ENCODE measurements around the gene PLA2G2F. TPM values are rescaled to one million over a fixed set of nuclear protein-coding genes. Genes with fewer than 3 reads are reported as not detected.

The PLA2G2F gene
- total and polyA plus RNA-seq, 2 donors (not counting 3 experiments of a cell fraction or from before 2014, with no cell fraction given): not detected

DNA sequence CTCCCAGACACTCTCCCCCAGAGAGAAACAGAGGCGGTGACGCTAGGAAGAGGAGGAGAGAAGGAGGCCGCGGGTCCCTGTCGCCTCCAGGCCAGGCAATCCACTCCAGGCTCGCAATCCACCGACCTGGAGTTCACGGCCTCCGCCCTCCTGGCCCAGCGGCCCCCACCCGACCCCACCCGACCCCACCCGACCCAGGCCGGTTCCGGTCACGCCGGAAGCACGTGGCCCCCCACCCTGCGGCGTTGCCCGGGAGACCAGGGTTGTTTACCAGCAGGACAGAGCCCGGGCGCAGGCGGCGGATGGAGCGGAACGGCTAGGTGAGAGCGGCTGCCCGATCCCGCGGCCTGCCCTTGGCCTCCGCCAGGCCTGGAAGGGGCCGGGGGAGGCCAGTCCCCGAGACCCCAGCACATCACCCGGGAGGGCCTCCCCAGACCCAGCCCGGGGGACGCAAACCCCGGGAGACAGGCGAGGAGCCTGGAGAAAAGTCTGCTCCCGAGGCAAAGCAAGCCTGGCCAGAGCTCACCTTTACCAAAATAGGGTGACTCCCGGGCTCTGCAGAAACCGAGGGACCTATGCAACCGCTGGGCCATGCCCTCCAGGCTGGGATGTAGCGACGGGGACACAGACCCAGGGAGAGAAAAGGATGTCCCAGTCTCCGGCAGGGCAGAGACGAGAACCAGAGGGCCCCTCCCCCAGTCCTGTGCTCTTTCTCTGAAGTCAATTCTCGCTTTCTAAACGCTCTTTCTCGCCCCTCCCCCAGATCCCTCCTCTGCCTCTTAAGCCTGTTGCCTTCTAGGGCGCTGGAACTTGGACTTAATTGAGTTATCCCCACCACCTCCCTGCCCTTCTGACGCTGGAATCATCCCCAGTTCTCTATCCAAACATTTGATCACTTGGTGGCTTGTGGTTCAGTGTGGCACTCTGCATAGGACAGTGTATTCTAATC, 47.0 kb downstream of the PLA2G2F start, which contains the start of the genes PLA2G2C and UBXN10:
PLA2G2C (minus strand) TSS at position 685 of the 949 bp plus-strand sequence. CDS start 9,155 bp downstream, outside the sequence.
UBXN10 (plus strand) TSS at position 263 of the 949 bp plus-strand sequence. CDS start 4,466 bp downstream, outside the sequence.
- Histone ChIP-seq H3K79me2 (ENCODE audit: control insufficient read depth, insufficient read depth, low read length) (no peaks in the 10 kb centered on the region), H3K36me3 (ENCODE audit: control insufficient read depth in 2 of 2, extremely low read depth in 1 of 2, insufficient read depth in 2 of 2, low read length in 2 of 2) (no peaks in the 10 kb centered on the region), H3K4me2 (ENCODE audit: insufficient read depth, low read length) (no peak within 1 kb of the TSS), H3K9ac (replicated peaks; ENCODE audit: extremely low read depth, insufficient read depth, low read length) (no peak within 1 kb of the TSS), H3K27me3 (ENCODE audit: control insufficient read depth in 2 of 2, insufficient read depth in 2 of 2, low read length in 2 of 2) (peaks cover 14 to 22% of the 10 kb centered on the region in 2 experiments), H4K20me1 (replicated peaks; ENCODE audit: control insufficient read depth, extremely low read depth, insufficient read depth, low read length) (no peaks in the 10 kb centered on the region), H3K4me3 (replicated peaks in 1 of 3; ENCODE audit: insufficient read depth in 1 of 3, low read depth in 1 of 3, low read length in 3 of 3) (no peak within 1 kb of the TSS), H3K9me3 (replicated peaks; ENCODE audit: control insufficient read depth, insufficient read depth, low read length) (no peaks in the 10 kb centered on the region), H3K27ac (ENCODE audit: insufficient read depth, low read depth, low read length) (no peak within 1 kb of the TSS), H2AFZ (ENCODE audit: low read depth, low read length) (no peak within 1 kb of the TSS), H3K4me1 (ENCODE audit: control insufficient read depth, extremely low read depth, insufficient read depth, low read length) (peaks cover 4% of the 10 kb centered on the region), H3K9me1 (replicated peaks; ENCODE audit: control insufficient read depth, extremely low read depth, insufficient read depth, low read length) (no peaks in the 10 kb centered on the region)
- no TSS peak for BruUV-seq (replicated peaks)
- ChIA-PET CTCF (interaction anchor here (1.2 to 2.0 kb wide), 2 partner anchors 10 to 265 kb away, joined by 3 to 7 read pairs; no protein-coding TSS in a partner anchor), POLR2A (no interaction called here)
- intact Hi-C loops (cut with micrococcal nuclease) (no loop called here), dilution Hi-C loops (cut with MboI; ENCODE audit: extremely low pct_ligation_motif_present, low sequenced_read_pairs) (no loop called here)
- no peak for FAIRE-seq
- no peak for DNase-seq (ENCODE audit: low read depth, low spot score)
- TF ChIP-seq GATA2 (IDR thresholded peaks at IDR 0.05; ENCODE audit: insufficient read depth, insufficient read length, low read depth, low read length) (no peak), JUN (IDR thresholded peaks at IDR 0.05; ENCODE audit: borderline replicate concordance, insufficient read depth, insufficient read length, low read depth) (no peak), CTCF (IDR thresholded peaks at IDR 0.05; ENCODE audit: extremely low read depth in 1 of 2, insufficient read depth in 1 of 2, low read depth in 1 of 2, low read length in 2 of 2) (no peak), POLR2AphosphoS5 (IDR thresholded peaks at IDR 0.05; ENCODE audit: insufficient read depth, low read depth, low read length) (no peak), POLR2A (IDR thresholded peaks at IDR 0.05; ENCODE audit: low read depth, low read length) (no peak), MYC (IDR thresholded peaks at IDR 0.05; ENCODE audit: low read depth, low read length) (no peak), FOS (IDR thresholded peaks at IDR 0.05; ENCODE audit: borderline replicate concordance, insufficient read depth, low read length) (no peak), EZH2 (IDR thresholded peaks at IDR 0.05; ENCODE audit: borderline replicate concordance, low read depth, low read length, severe bottlenecking) (no peak)
- TF ChIP-seq, protein P1, sequence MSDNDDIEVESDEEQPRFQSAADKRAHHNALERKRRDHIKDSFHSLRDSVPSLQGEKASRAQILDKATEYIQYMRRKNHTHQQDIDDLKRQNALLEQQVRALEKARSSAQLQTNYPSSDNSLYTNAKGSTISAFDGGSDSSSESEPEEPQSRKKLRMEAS (IDR thresholded peaks at IDR 0.05; ENCODE audit: insufficient read depth, insufficient read length): no peak

Measured in endothelial cell of umbilical vein (primary cell).